Fibroblast of skin of right quadriceps (primary cell): ENCODE measurements around the gene NUAK1.
"Not testable (repeated sequence)": the region's sequence is repeated elsewhere in the genome, so short reads cannot be mapped to it uniquely, and the experiment has no call there.

Experiments
- DNase-seq: peaks from one replicate; pipeline ENCODE4 v3.0.0-alpha.2; 2013

NUAK1 gene

DNA sequence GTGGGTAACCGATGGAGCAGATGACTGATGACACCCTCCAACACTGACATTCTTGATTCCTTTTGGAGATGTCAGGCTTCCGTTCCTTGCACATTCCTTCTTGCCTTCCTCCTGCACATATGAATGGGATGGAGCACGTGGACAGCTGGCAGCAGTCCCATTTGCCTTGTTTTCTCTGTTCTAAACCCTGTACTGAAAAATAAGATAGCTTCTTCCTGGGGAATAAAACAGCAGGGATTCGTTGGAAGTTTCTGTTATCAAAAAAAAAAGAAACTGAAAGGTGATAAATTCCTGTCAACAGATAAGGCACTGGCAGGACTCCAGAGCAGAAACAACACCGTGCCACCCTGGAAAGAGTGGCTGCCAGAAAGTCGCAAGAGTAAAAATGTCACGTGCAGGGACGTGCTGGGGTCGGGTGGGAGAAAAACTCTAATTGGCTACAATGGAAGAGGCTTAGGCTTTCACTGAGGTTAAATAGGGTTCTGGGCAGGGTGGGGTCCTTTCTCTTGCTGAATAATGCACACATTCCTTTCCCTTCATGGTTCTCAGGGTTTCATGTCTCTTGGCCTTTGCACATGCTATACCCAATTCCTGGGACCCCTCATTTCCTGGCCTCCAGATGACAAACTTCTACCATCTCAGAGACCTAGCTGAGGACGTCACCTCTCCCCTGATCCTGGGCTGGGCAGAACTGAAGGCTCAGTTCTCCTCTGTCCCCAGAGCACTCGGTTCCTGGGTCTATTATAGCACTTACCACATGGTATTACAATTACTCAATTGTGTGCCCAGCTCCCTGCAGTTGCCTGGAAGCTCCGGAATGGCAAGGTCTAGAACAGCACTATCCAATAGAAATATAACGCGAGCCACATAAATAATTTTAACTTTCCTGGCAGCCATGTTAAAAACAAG is 7.0 kb upstream of the NUAK1 start:
- DNase-seq, result peak; percentile 52

- peak; percentile 40 for DNase-seq
These were observed 6.1 kb upstream of the NUAK1 start for GRCh38 chr12:106144847-106145246.

GRCh38 chr12:106142591-106143261 is 4.0 kb upstream of the NUAK1 start:
- DNase-seq, result no peak

DNA sequence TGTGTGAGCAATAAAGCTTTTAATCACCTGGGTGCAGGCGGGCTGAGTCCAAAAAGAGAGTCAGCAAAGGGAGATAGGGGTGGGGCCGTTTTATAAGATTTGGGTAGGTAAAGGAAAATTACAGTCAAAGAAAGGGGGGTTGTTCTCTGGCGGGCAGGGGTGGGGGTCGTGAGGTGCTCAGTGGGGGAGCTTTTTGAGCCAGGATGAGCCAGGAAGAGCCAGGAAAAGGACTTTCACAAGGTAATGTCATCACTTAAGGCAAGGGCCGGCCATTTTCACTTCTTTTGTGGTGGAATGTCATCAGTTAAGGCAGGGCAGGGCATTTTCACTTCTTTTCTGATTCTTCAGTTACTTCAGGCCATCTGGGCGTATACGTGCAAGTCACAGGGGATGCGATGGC is 3.2 kb upstream of the NUAK1 start:
- DNase-seq, result not testable (repeated sequence)

DNA sequence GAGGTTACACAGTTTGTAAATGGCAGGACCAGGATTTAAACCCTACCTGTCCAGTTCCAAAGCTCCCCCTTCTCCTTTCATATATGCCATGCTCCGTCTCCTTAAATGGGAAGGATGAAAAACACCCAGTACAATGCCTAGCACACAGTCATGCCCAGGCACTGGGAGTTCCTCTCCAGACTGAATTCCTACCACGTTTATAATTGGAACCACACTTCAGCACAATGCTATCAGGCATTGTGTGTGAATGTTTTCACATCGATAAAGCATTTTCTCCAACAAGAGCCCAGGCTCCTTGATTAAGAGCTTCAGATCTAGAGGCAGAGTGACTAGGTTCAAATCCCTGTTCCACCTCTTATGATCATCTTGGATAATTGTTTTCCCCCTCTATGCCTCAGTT is 2.7 kb upstream of the NUAK1 start:
- peak; percentile 51 for DNase-seq

DNA sequence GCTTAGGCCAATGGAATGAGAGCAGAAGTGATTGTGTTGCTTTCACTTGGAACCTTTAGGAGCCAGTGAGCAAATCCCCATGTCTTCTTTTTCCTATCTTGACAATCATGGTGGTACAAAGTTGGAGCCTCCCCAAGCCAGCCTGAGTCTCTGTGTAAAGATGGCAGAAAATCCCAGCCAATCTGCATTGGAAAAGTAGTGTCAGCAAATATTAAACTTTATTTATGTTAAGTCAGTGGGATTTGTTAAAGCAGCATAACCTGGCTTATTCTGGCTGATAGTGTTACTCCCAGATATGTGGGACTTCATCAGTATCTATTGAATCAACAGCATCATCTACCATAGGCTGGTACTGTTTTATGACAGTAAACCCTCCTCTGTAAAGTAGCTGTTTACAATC is 2.2 kb upstream of the NUAK1 start:
- DNase-seq, result no peak

DNA sequence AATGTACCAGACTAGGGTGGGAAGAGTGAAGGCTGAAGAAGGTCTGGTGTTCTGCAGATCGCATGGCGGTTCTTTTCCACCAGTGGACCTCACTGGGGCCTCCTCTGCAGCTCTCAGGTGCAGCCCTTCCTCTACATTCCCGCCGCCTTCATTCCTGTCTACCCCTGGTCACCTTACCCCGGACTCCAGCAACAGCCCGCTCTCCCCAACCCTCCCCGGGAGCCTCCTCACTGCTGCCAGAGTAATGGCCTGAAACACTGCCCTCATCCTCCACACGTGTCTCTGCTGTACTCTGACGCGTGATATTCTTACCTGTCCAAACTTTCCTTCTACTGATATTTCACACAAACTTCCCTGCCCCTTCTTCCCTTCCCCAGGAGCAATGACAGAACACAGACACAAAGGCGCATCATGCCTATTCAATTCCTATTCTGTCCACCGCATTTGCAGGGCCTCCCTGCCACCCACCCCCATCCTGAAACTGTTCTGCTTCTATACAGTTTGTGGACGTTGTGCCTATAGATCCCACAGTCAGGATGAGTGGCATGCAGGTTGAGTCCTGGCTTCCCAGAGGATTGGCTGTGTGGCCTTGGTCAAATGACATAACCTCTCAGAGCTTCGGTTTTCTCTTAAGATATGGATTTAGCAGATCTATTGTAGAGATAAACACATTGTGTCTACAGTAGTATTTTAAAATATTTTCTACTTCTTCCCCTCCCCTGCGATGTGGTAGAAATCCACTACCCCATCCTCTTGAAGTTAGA is 1.7 kb upstream of the NUAK1 start:
- no peak for DNase-seq

GRCh38 chr12:106139422-106140171 is 843 bp upstream of the NUAK1 start:
- peak; percentile 86 for DNase-seq

DNA sequence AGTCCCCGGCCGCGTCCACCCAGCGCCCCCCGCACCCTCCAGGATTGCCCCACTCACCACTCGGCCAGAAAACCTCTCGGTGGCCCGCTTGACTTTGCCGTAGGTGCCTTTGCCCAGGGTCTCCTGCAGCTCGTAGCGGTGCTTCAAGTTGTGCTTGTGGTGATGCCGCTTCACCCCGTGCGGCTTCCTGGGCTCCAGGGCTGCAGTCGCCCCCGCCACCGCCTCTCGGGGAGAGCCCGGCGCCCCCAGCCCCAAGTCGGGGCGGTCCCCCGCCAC is 459 bp downstream of the NUAK1 start:
- no peak for DNase-seq

- DNase-seq, result no peak
These were observed 1.0 kb downstream of the NUAK1 start for GRCh38 chr12:106137530-106138356.

DNA sequence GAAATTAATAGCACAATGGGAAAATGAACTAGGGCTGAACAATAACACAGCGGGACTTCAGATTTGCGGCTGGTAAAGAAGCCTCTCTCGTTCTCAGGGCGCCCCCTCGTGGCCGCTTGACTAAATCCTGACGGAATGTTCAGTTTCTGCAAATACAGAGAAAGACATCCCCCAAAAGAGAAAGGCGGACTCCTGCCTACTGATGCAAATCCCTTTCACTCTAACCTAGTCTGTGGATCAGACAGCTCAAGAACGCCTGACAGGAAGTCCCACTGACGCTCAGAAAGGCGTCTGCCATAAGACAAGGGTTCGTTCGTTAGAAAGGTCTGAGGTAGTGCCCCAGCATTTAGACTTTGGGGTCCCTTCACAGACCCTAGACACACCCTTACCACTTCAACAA is 2.5 kb downstream of the NUAK1 start:
- peak; percentile 92 for DNase-seq

- DNase-seq, result no peak
These were observed 3.0 kb downstream of the NUAK1 start for GRCh38 chr12:106135781-106136180.

DNA sequence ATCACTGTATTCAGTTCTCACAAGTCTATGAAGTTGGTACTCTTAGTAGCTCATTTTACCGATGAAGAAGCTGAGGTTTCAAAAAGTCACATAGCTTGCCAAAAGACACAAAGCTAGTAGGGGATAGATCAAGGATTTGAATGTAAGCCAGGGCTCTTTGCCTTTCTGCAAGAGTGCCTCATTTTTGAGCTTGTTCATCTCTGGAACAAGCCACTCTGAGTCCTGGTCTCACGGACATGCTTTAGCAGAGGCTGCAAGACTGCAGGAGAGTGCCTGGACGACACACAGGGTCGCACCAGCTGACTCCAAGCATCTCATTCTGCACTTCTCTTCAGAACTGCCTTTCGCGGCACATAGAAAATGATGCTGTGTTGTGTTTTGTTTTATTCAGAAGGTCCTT is 3.7 kb downstream of the NUAK1 start:
- peak; percentile 58 for DNase-seq

DNA sequence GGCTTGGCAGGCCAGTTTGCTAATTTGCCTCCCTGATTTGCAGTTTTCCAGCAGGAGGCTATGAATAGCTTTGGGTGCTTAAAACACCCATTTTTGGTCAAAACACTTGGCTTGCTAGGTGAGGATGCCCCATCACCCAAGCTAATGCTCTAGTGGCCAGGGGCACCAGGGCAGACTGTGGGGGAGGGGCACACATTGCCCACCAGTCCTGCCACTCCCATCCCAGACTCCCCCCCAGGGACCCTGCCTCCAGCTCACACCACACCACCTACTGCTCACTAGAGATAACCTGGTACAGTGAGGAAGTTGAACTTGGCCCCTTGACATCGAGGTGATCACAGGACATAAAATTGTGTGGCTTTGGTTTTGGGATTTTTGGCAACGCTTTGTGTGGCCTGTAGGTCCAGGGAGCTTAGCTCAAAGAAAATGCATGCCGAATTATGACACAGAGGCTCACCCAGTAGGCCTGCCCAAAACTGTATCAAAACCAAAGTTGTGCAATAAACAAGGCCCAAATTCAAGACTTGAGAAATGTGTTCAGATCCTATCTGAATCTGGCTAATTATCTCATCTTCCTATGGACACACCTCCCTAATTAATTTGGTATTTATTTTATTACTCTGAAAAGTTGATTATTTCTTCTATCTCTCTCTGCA is 4.3 kb downstream of the NUAK1 start:
- no peak for DNase-seq

DNA sequence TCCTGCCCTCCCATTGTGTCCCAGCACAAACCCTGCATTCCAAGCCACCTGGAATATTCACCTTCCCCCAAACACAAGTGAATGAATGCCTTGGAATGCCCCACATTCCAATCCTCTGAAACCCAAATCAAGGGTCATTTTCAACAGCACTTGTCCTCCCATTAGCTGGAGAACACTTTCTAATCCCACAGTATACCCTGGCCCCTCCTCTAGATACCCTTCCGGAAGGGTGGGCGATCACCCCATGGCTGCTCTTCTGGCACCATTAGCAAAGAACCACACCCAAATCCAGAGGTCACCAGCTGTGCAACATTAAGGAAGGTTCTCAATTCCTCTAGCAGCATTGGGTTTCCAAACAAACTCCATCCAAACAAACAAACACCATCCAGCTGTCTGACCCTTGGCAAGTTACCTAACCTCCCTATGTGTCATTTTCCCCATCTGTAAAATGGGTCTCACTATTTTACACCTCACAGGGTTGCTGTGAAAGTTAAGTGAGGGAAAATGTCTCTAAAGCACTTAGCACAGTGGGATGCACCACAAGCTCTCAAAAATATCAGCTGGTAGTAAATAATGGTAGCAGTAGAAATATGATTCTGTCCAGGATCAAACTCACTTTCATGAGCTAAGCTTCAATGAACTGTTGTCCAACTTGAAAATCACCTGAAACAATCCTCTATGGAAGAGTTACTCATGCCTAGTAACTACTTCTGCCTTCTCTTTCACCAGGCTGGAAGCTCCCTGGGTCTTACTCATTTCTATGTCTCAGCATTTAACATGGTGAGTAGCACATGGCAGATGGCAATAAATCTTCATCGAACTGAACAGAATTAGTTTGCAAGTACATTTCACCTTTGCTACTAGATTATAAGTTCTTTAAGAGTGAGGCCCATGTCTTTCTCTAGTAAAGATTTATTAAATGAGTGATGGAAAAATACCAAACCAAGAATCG is 5.3 kb downstream of the NUAK1 start:
- no peak for DNase-seq

DNA sequence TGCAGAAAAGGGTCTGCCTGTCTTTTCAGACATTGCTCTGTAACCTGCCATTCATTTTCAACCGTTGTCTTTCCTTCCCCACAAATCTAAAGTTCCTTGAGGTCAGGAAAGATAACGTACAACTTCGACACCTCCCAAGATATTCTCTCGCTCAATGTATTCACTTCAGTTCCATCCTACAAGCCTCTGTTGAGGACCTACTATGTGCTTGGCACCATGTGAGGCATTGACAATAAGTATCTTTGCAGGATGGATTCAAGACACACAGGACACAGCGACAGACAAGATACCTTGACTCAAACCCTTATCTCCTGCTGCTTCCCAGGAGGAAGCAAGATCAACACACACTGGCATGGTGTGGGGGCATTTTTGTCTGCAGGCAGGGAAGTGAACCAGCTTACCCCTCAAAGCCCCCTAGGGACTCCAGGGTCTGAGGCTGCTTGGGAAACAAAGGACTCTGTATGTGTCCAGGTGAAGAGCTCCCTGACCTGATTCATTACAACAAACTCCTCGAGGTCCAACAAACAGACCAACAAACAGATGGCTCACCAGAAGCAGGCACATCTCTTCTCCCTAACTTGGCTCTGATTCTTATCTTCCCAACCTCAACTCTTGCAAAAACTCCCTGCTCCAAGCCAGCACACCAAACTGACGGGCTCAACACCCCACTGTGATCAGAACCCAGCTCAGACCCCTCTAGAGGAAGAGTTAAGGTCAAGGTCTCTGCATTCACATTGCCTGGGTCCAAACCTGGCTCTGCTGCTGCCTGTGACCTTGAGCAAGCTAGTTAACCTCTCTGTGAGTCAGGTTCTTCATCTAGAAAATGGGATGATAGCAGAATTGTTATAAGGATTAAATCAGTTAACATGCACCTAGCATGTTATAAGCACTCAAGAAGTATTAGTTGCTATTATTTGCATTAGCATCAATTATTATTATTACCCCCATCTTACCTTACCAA is 6.3 kb downstream of the NUAK1 start:
- no peak for DNase-seq

- peak; percentile 79 for DNase-seq
These were observed 7.1 kb downstream of the NUAK1 start for GRCh38 chr12:106131676-106132075.

- DNase-seq, result no peak
These were observed 8.2 kb downstream of the NUAK1 start for GRCh38 chr12:106130474-106131113.
